Measurements from ENCODE around the gene SLC25A21. TPM values are rescaled to one million over a fixed set of nuclear protein-coding genes. Genes with fewer than 3 reads are reported as not detected.

Gene SLC25A21
- total and polyA plus RNA-seq, 2 donors (not counting 1 experiment from before 2014, with no cell fraction given): 0.50 to 0.62 TPM

DNA sequence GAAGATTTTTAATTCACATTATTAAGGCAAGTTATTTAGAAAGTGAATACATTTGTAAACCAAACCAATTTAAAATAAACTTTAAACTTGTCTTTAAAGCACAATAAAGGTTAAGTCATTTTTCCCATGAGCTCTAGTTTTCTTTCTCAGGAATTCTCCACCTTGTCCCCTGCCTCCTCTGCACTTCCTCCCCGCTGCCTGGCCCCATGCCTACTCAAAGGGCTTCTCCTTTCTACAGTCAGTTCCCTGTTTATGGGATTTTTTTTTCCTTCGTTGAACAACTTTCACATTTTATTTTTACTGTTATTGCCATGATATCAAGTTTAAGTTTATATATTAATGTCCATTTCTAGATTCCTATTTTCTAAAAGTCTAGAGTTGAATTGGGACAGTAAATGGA is 223.0 kb downstream of the SLC25A21 start:
- Histone ChIP-seq H3K4me3 (replicated peaks in 1 of 4; ENCODE audit: control extremely low read depth in 1 of 4, insufficient read depth in 1 of 4, low read depth in 3 of 4, low read length in 4 of 4) (no peak overlapping the region), H2AFZ (ENCODE audit: low read length) (no peak overlapping the region), H3K36me3 (ENCODE audit: control insufficient read depth, insufficient read depth, low read length) (no peaks in the 10 kb centered on the region), H3K27me3 (ENCODE audit: control insufficient read depth, insufficient read depth, low read length) (no peaks in the 10 kb centered on the region), H3K9me3 (ENCODE audit: control insufficient read depth, insufficient read depth, low read depth, low read length) (no peaks in the 10 kb centered on the region), H3K79me2 (ENCODE audit: control insufficient read depth, insufficient read depth, low read length) (no peaks in the 10 kb centered on the region), H3K9ac (ENCODE audit: insufficient read depth, low read length) (no peak overlapping the region), H3K27ac (ENCODE audit: insufficient read depth, low read length) (no peak overlapping the region), H4K20me1 (ENCODE audit: control insufficient read depth, extremely low read depth, insufficient read depth, low read length) (no peaks in the 10 kb centered on the region), H3K4me2 (ENCODE audit: extremely low read depth, insufficient read depth, low read length) (no peak overlapping the region), H3K4me1 (ENCODE audit: control insufficient read depth, extremely low read depth, insufficient read depth, low read length) (peaks cover 5% of the 10 kb centered on the region)
- no peak for DNase-seq (ENCODE audit: low read depth in 2 of 2)
- TF ChIP-seq EZH2 (IDR thresholded peaks at IDR 0.05; ENCODE audit: low read length, missing control alignments): no peak
- TF ChIP-seq, protein P1, sequence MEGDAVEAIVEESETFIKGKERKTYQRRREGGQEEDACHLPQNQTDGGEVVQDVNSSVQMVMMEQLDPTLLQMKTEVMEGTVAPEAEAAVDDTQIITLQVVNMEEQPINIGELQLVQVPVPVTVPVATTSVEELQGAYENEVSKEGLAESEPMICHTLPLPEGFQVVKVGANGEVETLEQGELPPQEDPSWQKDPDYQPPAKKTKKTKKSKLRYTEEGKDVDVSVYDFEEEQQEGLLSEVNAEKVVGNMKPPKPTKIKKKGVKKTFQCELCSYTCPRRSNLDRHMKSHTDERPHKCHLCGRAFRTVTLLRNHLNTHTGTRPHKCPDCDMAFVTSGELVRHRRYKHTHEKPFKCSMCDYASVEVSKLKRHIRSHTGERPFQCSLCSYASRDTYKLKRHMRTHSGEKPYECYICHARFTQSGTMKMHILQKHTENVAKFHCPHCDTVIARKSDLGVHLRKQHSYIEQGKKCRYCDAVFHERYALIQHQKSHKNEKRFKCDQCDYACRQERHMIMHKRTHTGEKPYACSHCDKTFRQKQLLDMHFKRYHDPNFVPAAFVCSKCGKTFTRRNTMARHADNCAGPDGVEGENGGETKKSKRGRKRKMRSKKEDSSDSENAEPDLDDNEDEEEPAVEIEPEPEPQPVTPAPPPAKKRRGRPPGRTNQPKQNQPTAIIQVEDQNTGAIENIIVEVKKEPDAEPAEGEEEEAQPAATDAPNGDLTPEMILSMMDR (conservative IDR thresholded peaks at IDR 0.05 in 1 of 2, IDR thresholded peaks at IDR 0.05 in 1 of 2; ENCODE audit: low read depth in 1 of 2, low read length in 2 of 2): no peak

DNA sequence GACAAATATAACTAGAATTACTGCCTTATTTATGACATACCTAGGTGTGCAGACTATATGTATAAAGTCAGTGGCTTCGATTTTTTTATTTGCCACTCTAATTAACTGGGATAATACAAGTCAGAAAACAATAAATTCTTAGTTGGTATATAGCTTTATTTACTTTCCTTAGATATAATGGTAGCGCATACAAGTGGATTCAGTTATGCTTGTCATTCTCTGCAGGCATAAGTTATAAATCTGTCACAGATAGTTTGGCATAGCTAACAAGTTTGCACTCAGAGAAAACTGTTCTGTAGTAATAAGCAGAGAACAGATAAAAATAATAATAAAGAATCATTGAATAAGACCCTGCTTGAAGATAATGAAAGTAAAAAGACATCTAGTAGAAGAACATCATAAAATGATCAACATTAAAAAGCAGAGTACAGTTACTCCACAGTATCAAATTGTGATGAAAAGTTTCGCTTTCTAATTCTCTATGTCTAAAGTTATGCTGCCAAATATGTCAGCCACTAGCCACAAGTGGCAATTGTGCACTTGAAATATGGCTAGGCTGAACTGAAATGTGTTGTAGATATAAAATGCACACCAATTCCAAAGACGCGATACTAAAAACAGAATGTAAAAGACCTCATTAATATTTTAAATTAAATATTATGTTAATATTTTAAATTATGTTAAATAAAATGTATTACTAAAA is 224.1 kb downstream of the SLC25A21 start:
- Histone ChIP-seq H3K4me3 (replicated peaks in 1 of 4; ENCODE audit: control extremely low read depth in 1 of 4, insufficient read depth in 1 of 4, low read depth in 3 of 4, low read length in 4 of 4) (no peak overlapping the region), H3K9ac (ENCODE audit: insufficient read depth, low read length) (no peak overlapping the region), H3K36me3 (ENCODE audit: control insufficient read depth, insufficient read depth, low read length) (no peaks in the 10 kb centered on the region), H4K20me1 (ENCODE audit: control insufficient read depth, extremely low read depth, insufficient read depth, low read length) (no peaks in the 10 kb centered on the region), H3K27ac (ENCODE audit: insufficient read depth, low read length) (no peak overlapping the region), H3K9me3 (ENCODE audit: control insufficient read depth, insufficient read depth, low read depth, low read length) (no peaks in the 10 kb centered on the region), H3K4me1 (ENCODE audit: control insufficient read depth, extremely low read depth, insufficient read depth, low read length) (peaks cover 8% of the 10 kb centered on the region), H2AFZ (ENCODE audit: low read length) (no peak overlapping the region), H3K4me2 (ENCODE audit: extremely low read depth, insufficient read depth, low read length) (no peak overlapping the region), H3K79me2 (ENCODE audit: control insufficient read depth, insufficient read depth, low read length) (no peaks in the 10 kb centered on the region), H3K27me3 (ENCODE audit: control insufficient read depth, insufficient read depth, low read length) (no peaks in the 10 kb centered on the region)
- no peak for DNase-seq (ENCODE audit: low read depth in 2 of 2)
- TF ChIP-seq EZH2 (IDR thresholded peaks at IDR 0.05; ENCODE audit: low read length, missing control alignments): no peak
- TF ChIP-seq, protein P1 (conservative IDR thresholded peaks at IDR 0.05 in 1 of 2, IDR thresholded peaks at IDR 0.05 in 1 of 2; ENCODE audit: low read depth in 1 of 2, low read length in 2 of 2): no peak

DNA sequence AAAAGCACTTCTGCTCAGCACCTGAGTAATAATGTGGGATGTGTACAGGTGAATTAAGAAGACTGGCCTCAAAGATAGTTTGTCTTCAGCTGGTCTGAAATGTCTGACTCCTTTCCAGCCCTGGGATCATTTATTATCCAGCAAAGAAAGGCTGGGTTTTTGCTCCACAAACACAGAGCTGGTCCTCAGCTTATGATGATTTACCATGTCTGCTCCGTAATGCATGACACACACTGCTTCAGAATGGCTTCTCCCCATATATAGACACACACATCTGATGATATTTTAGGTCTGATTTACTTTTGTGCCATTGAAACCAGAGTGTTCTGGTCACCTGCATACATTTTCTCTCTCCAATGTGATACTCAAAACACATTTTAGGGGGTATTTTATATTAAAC is 225.0 kb downstream of the SLC25A21 start:
- Histone ChIP-seq H3K27ac (ENCODE audit: insufficient read depth, low read length) (no peak overlapping the region), H3K4me3 (replicated peaks in 1 of 4; ENCODE audit: control extremely low read depth in 1 of 4, insufficient read depth in 1 of 4, low read depth in 3 of 4, low read length in 4 of 4) (no peak overlapping the region), H3K36me3 (ENCODE audit: control insufficient read depth, insufficient read depth, low read length) (no peaks in the 10 kb centered on the region), H3K9ac (ENCODE audit: insufficient read depth, low read length) (no peak overlapping the region), H3K4me2 (ENCODE audit: extremely low read depth, insufficient read depth, low read length) (no peak overlapping the region), H3K4me1 (ENCODE audit: control insufficient read depth, extremely low read depth, insufficient read depth, low read length) (peaks cover 8% of the 10 kb centered on the region), H3K79me2 (ENCODE audit: control insufficient read depth, insufficient read depth, low read length) (no peaks in the 10 kb centered on the region), H2AFZ (ENCODE audit: low read length) (no peak overlapping the region), H4K20me1 (ENCODE audit: control insufficient read depth, extremely low read depth, insufficient read depth, low read length) (no peaks in the 10 kb centered on the region), H3K9me3 (ENCODE audit: control insufficient read depth, insufficient read depth, low read depth, low read length) (no peaks in the 10 kb centered on the region), H3K27me3 (ENCODE audit: control insufficient read depth, insufficient read depth, low read length) (no peaks in the 10 kb centered on the region)
- DNase-seq (ENCODE audit: low read depth in 2 of 2): no peak
- TF ChIP-seq EZH2 (IDR thresholded peaks at IDR 0.05; ENCODE audit: low read length, missing control alignments): no peak
- TF ChIP-seq, protein P1 (conservative IDR thresholded peaks at IDR 0.05 in 1 of 2, IDR thresholded peaks at IDR 0.05 in 1 of 2; ENCODE audit: low read depth in 1 of 2, low read length in 2 of 2): no peak
